CMK (cell line): ENCODE measurements around the gene VWA5B1.

Experiments used
- DNase-seq: peaks from one replicate; pipeline ENCODE4 v3.0.0-alpha.2; 2010; ENCODE audit warnings: low read depth

VWA5B1 gene

DNA sequence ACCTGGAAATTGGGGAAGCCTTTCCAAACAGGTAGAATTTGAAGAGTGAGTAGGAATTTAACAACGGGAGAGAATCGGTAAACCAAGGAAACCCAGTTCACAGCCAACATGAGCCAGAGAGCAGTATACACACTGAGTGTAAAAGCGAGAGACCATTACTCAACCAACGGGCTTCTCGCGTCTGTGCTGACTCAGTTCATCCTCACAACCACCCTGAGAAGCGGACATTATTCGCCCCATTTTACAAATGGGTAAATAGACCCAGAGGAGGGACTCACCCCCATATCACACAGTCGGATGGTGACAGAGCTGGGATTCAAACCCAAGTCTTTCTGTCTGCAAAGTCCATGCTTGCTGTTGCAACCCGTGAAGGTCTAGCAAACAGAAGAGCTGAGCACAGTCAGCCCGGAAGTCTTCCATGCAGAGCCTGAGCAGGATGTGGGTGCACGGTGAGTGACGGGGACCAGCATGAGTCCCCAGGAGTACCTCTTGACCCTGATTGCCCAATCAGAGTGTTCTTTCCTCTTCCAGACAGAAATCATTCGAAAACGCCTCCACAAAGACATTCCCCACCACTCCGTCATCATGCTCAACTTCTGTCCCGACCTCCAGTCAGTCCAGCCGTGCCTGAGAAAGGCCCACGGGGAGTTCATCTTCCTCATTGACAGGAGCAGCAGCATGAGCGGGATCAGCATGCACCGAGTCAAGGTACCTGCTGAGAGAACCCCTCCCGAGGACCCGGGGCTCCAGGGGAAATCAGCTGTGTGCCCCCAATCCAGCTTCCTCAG, 32.3 kb downstream of the VWA5B1 start:
- no peak for DNase-seq

DNA sequence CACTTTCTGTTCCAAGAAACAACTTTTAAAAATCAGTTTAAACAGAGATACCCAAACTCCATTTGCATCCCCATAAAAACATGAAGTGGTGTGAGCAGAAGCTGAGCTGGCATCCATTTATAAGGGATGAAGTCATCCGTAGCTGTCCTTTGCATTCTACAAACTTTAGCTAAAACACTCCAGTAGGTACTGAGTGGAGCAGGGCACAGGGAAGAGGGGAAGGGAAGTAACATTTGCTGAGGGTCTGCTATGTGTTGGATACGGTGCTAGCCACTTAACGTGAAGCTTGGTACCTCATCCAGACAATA, 32.9 kb downstream of the VWA5B1 start:
- DNase-seq, result no peak

DNA sequence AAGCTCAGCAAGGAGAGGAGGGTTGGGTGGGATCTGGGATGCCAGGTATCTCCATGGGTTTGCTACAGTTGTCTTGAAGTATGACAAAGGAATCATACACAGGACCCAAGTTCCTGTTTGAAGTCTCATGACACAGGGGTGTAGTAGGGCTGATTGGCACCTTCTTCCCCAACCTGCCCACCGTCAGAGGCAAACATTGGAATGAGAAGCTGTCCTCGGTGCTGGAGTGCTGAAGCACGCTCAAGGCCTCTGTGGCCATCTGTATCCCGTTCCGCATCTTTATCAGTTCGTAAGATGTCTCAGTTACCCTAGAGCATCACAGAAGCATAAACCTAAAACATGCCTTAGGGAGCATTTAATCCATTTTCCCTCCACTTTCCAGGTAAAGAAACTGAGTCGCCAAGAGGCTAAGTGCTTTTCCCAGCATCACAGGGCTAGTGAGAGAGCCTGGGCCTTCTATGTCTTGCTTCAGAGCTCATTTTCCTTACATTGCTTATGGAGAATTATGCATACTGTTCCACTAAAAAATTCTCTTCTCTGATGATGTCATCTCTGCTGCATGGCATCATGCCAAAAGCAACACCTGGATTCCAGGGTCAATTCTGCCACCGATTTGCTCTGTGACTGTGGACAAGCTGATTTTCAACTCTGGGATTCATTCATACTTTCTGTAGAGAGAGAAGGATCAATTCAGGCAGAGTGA, 34.2 kb downstream of the VWA5B1 start:
- no peak for DNase-seq

DNA sequence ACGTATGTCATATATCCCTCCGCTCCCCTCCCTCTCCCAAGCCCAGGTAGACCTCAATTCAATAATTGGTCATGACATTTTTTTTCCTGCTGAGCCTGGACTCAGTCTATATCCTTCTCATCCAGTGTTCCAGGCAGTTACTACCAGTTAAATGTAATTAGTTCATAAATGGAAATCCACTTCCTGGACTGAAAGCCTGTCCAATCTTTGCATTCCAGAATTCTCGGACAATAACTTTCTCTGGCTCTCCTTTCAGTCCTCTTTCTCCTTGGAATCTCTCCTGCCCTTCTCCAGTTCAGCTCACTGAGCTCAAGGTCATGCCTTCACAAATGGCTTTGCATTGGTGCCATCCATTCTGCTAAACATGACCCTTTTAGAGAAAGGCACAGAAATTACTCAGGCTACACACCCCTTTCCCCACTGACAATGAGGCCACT, 34.8 kb downstream of the VWA5B1 start:
- no peak for DNase-seq

GRCh38 chr1:20325844-20326420, 35.3 kb downstream of the VWA5B1 start:
- no peak for DNase-seq

- DNase-seq, result no peak
Observed at GRCh38 chr1:20327467-20327866, 36.8 kb downstream of the VWA5B1 start.

- no peak for DNase-seq
Observed at GRCh38 chr1:20328201-20328600, 37.5 kb downstream of the VWA5B1 start.

DNA sequence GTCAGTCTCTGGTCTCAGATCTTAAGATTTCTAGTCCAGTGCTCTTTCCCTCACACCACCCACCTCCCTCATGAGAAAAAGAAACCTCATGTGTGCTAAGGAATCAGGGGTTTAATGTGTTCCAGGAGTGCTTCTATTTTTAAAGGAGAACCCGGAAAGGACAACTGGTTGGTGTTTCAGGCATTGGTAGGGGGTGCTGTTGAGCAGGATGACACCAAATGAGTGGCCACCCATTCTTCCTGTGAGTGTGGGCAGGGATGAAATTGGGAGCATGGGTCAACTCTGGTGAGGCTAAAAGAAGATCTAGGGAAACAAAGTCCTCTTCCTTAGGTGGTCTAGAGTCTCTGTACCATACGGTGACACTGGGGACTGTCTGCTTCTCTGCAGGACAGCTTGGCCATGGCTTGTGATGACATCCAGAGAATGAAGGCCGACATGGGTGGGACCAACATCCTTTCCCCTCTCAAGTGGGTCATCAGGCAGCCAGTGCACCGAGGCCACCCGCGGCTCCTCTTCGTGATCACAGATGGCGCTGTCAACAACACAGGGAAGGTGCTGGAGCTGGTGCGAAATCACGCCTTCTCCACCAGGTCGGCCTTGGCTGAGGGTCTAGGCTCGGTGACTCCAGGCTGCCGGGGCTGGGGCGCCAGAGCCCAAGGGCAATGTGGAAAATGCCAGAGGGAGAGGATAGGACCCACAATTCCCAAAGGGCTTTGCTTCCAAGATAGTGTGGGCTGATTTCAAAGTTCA, 39.3 kb downstream of the VWA5B1 start:
- no peak for DNase-seq

DNA sequence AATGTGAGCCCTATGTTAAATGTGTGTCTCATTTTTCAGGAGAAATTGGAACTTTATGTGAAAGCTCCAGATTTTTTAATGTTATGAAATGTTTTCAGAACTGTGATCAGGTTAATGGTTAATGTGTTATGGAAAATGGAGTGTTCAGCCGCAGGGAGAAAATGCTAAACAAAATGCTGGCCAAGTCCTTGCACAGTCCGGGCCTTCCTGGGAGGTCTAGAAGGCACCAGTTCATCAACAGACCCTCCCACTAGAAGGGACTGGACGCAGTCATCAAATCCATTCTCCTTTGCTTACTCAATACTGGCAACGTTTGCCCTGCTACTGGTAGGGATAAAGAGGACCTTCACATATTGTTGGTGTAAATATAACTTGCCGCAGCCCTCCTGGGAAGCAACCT, 43.4 kb downstream of the VWA5B1 start:
- DNase-seq, result no peak

DNA sequence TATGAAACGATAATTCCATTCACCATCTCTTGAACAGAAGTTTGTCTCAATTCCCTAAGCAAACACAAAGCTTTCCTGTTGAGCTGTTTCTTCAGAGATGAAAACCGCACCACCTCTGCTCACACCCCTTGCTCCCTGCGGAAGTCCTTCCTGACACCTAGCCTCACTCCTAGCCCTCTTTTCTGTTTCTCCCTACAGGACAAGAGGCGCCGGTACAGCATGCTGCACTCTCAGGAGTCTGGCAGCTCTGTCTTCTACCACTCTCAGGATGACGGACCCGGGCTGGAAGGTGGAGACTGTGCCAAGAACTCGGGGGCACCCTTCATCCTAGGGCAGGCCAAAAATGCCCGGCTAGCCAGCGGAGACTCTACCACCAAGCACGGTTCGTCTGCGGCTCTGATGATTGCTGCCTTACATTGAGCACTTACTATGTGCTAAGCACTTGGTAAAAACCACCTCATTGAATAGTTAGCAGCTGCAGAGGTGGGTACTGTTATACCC, 45.5 kb downstream of the VWA5B1 start:
- DNase-seq, result no peak

GRCh38 chr1:20337581-20337980, 46.9 kb downstream of the VWA5B1 start:
- no peak for DNase-seq

- DNase-seq, result no peak
Observed at GRCh38 chr1:20339811-20340457, 49.3 kb downstream of the VWA5B1 start.

DNA sequence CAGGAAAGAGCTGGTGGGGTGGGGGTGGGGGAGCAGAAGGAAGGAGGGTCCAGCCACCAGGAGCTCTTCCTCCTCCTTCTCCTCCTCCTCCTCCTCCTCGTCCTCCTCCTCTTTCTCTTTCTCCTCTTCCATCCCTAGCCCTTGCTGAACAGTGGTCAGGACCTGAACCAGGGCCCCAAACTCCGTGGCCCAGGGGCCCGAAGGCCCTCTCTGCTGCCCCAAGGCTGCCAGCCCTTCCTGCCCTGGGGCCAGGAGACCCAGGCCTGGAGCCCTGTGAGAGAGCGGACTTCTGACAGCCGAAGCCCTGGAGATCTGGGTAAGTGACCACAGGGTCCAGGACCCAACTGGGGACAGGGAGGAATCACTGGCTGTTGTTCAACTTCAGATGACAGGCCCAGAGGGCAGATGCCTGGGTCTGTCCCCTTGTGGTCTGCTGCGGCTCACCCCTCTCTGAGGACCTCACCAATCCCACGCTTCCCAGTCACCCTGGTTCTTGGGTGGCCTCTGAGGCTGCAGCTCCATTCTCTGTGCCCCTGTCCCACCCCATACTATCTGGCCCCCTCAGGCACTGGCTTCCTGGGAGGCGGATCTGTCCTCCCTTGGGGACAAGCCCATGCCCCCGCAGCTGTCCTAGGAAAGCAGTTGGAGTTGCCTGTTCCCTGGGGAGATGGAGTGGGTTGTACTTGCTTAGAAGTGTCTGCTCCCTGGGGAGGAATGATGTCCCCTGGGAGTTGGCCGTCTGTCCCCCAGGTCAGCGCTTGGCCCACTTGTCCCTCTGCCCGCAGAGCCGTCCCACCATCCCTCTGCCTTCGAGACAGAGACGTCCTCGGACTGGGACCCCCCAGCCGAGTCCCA, 51.8 kb downstream of the VWA5B1 start:
- DNase-seq, result no peak

DNA sequence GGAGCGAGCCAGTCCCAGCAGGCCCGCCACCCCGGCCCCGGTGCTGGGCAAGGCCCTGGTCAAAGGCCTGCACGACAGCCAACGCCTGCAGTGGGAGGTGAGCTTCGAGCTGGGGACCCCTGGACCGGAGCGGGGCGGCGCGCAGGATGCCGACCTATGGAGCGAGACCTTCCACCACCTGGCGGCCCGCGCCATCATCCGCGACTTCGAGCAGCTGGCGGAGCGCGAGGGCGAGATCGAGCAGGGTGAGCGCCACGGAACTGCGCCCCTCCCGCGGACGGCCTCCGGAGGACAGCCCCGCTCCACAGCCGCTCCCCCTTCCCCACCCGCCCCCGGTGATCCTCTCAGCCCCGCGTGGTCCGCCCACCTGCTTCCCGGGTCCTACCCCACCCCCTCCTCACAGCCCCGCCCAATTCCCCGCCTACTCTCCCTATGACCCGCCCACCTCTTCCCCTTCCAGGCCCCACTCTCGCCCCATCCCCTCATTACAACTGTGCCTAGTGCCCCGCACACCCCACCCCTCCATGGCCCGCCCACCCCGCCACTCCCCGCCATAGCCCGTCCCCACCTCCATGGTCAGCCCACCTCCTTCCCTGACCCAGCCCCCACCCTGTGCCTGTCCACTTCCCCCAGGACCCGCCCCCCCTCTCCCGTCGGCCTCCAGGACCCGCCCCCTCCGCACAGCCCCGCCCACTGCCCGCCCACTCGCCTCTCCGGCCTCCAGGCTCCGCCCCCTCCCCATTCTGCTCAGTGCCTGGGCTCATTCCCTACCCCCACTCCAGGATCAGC, 52.7 kb downstream of the VWA5B1 start:
- no peak for DNase-seq

DNA sequence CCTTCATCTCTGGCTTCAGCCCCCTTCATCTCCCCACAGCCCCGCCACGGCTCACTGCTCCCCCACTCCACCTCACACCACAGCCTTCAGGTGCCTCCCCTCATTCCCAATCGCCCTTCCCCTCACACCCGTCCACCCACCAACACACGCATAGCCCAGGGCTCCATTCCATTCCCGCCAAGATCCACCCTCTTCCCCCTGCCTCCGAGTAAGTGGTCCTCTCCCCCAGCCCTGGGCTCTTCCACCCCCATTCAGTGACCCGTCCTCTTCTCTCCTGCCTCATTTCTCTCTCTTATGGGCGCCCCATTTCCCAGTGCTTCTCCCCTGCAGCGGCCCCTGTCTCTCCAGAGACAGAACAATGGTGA, 53.2 kb downstream of the VWA5B1 start:
- DNase-seq, result no peak

DNA sequence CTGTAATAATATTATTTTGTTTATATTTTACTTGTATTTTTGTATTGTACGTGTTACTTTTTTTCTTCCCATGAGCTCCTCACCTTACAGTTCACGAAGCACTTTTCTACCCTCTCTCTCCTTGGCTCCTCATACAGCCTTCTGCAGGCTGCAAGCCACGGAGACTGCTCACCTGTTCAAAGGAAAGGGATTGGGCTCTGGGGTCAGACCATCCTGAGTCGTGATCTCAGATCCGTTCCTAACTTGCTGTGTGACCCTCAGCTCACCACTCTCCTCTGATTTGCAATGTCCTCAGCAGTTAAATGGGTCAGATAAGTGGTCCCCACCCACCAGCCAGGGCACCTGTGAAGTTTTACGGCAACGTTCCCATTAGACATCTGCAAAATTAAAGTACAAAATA, 54.1 kb downstream of the VWA5B1 start:
- DNase-seq, result no peak

DNA sequence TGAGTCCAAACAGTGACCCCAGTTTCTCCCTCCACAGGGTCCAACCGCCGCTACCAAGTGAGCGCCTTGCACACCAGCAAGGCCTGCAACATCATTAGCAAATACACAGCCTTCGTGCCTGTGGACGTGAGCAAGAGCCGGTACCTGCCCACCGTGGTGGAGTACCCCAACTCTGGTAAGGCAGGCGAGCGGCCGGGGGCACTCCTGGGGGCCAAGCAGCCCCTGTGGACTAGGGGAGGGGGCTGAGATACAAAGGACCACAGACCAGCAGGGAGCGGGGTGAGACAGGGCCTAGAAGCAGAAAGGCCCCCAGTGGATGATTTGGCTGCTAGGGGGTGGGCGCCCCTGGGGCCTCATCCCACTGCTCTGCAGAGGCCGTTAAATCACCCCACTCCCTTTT, 54.7 kb downstream of the VWA5B1 start:
- DNase-seq, result no peak

DNA sequence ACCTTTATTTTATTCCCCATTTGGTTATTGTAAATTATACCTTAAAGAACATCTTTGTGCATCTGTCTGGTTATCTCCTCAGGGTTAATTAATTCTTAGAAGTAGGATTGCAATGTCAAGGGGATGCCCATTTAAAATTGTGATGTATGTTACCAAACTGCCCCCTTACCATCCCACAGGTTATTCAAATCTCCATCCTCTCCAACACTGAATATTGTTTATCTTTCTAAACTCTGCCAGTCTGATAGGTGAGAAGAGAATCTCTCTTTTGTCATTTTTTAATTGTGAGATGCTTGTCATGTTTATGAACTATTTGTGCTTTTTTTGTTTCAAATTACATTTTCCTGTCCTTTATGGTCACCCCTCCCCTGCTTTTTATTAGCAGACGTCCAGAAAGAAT, 55.8 kb downstream of the VWA5B1 start:
- DNase-seq, result no peak

DNA sequence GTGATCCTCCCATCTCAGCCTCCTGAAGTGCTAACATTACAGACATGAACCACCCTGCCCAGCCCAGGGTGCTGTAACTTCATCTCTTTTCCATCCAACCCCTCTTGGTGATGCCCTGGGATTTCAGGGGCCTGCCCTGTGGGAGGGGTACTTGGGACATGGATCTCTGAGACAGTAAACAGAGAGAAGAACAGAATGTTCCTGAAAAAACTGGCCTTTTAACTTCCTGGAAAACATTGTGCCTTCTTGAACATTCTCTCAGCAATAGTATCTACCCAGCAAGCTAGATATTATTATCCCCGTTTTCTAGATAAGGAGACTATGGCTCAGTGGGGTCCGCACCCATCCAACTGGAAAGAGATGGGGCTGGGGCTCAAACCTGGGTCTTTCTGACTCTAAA, 57.0 kb downstream of the VWA5B1 start:
- no peak for DNase-seq

DNA sequence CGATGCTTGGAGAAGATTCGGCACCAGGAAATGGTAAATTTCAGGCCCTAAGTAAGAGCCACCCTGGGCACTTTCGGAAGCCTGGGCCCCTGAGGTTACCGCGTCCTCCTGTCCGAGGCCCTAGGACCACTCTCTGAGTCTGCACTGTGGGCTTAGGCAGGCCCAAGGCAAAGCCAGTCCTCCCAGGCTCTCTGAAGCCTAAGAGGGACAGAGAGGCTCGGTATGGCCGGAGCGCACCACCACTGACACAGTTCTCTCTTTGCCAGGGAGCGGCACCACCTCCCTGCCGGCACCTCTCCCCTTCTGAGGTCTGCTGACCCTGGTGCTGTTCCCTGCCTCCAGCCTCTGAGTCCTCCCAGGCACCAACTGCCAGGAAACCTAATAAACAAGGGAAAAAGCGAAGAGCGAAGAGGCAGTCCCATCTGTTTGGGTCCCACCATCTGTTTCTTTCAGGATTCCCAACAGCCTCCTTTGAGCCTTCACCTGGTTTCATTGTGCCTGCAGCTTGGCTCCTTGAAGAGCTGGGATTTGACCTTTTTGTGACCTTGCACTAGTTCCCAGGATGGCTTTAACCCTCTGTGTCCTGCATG, 57.7 kb downstream of the VWA5B1 start:
- no peak for DNase-seq
